ENCODE measurements around the gene RAB43. TPM values are rescaled to one million over a fixed set of nuclear protein-coding genes. Genes with fewer than 3 reads are reported as not detected.

The RAB43 gene
- total and polyA plus RNA-seq, 7 donors: 0.62 to 5.1 (median 1.6) TPM

GRCh38 chr3:129052675-129053074 is 68.9 kb downstream of the RAB43 start:
- WGBS, 3 donors: 67 to 68% (median 68%) methylated on average over 6 of the region's 6 CpGs
- peak in 2 of 4 donors; percentile 25 to 29 for ATAC-seq
- DNase-seq: no peak
- no peak for TF ChIP-seq CTCF (IDR thresholded peaks at IDR 0.05)
- Histone ChIP-seq H3K4me1 (no peaks in the 10 kb centered on the region), H3K4me3 (no peak overlapping the region), H3K27me3 (ENCODE audit: insufficient read depth in 3 of 3, low read length in 2 of 3) (no peaks in the 10 kb centered on the region), H3K9me3 (peaks cover 4% of the 10 kb centered on the region), H3K27ac (no peak overlapping the region), H3K36me3 (ENCODE audit: insufficient read depth in 1 of 2, low read depth in 1 of 2) (no peaks in the 10 kb centered on the region)
- intact Hi-C loops (cut with DNase I): loop anchor here (1.0 to 10.0 kb wide), 4 partner anchors 52 to 202 kb away; no protein-coding TSS in a partner anchor

- 44 to 59% (median 48%) methylated on average over 5 of the region's 5 CpGs for WGBS, 3 donors
- intact Hi-C loops (cut with DNase I): loop anchor here (2.0 to 10.0 kb wide), 3 partner anchors 53 to 203 kb away; no protein-coding TSS in a partner anchor
- H3K9me3 ChIP-seq: peaks cover 4% of the 10 kb centered on the region
These were observed 69.7 kb downstream of the RAB43 start for GRCh38 chr3:129051871-129052340.

GRCh38 chr3:129050556-129051295 is 70.9 kb downstream of the RAB43 start:
- ATAC-seq (no peak), DNase-seq (no peak)
- Histone ChIP-seq H3K9me3 (peaks cover 4% of the 10 kb centered on the region), H3K4me1 (no peaks in the 10 kb centered on the region), H3K36me3 (ENCODE audit: insufficient read depth in 1 of 2, low read depth in 1 of 2) (no peaks in the 10 kb centered on the region), H3K4me3 (no peak overlapping the region), H3K27ac (no peak overlapping the region), H3K27me3 (ENCODE audit: insufficient read depth in 3 of 3, low read length in 2 of 3) (peaks cover 0 to 13% (median 0%) of the 10 kb centered on the region in 3 donors)
- WGBS, 3 donors: 88 to 91% (median 89%) methylated on average over 12 of the region's 12 CpGs
- no peak for TF ChIP-seq CTCF (IDR thresholded peaks at IDR 0.05)
- intact Hi-C loops (cut with DNase I): loop anchor here (10.0 kb wide), 2 partner anchors 54 to 204 kb away; no protein-coding TSS in a partner anchor

More at GRCh38 chr3:129051871-129052340, 69.7 kb downstream of the RAB43 start:
- Histone ChIP-seq H3K4me3 (no peak overlapping the region), H3K36me3 (ENCODE audit: insufficient read depth in 1 of 2, low read depth in 1 of 2) (no peaks in the 10 kb centered on the region), H3K27ac (no peak overlapping the region), H3K27me3 (ENCODE audit: insufficient read depth in 3 of 3, low read length in 2 of 3) (peaks cover 0 to 1% (median 0%) of the 10 kb centered on the region in 3 donors), H3K4me1 (no peaks in the 10 kb centered on the region)
- DNase-seq (peak in 1 of 2 donors; percentile 64), ATAC-seq (no peak)
- no peak for TF ChIP-seq CTCF (IDR thresholded peaks at IDR 0.05)

- H3K27me3 ChIP-seq (ENCODE audit: insufficient read depth in 3 of 3, low read length in 2 of 3): peaks cover 0 to 28% (median 0%) of the 10 kb centered on the region in 3 donors
- H3K36me3 ChIP-seq (ENCODE audit: insufficient read depth in 1 of 2, low read depth in 1 of 2): no peaks in the 10 kb centered on the region
- ATAC-seq (no peak), DNase-seq (no peak)
- no peak overlapping the region for H3K4me3 ChIP-seq
- no peak for TF ChIP-seq CTCF (IDR thresholded peaks at IDR 0.05)
- no peaks in the 10 kb centered on the region for H3K4me1 ChIP-seq
- H3K27ac ChIP-seq: no peak overlapping the region
- H3K9me3 ChIP-seq: peaks cover 4% of the 10 kb centered on the region
- WGBS, 3 donors: 93% methylated on average over 6 of the region's 6 CpGs
- intact Hi-C loops (cut with DNase I): no loop called here
These were observed 74.1 kb downstream of the RAB43 start for GRCh38 chr3:129047553-129047839.
